ENCODE results near the gene TERT. TPM values are rescaled to one million over a fixed set of nuclear protein-coding genes. Genes with fewer than 3 reads are reported as not detected.
"Not testable (repeated sequence)": the region's sequence is repeated elsewhere in the genome, so short reads cannot be mapped to it uniquely, and the experiment has no call there.

The TERT gene
- total RNA-seq, 2 donors from 2014 or later: 0.72 to 13.7 TPM

DNA sequence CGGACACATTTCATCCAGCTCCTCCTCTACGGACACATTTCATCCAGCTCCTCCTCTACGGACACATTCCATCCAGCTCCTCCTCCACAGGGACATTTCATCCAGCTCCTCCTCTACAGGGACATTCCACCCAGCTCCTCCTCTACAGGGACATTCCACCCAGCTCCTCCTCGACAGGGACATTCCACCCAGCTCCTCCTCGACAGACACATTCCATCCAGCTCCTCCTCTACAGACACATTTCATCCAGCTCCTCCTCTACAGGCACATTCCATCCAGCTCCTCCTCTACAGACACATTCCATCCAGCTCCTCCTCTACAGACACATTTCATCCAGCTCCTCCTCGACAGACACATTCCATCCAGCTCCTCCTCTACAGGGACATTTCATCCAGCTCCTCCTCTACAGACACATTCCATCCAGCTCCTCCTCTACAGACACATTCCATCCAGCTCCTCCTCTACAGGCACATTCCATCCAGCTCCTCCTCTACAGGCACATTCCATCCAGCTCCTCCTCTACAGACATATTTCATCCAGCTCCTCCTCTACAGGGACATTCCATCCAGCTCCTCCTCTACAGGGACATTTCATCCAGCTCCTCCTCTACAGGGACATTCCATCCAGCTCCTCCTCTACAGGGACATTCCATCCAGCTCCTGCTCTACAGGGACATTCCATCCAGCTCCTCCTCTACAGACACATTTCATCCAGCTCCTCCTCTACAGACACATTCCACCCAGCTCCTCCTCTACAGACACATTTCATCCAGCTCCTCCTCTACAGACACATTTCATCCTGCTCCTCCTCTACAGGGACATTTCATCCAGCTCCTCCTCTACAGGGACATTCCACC, 32.3 kb upstream of the TERT start:
- DNase-seq; H3K27me3 ChIP-seq; intact Hi-C loops (cut with DNase I); H3K9me3 ChIP-seq; H3K4me3 ChIP-seq; H3K9ac ChIP-seq (ENCODE audit: low read depth in 2 of 2, low read length in 2 of 2); H3K36me3 ChIP-seq; H3K4me1 ChIP-seq; H3K27ac ChIP-seq: not testable (repeated sequence)

DNA sequence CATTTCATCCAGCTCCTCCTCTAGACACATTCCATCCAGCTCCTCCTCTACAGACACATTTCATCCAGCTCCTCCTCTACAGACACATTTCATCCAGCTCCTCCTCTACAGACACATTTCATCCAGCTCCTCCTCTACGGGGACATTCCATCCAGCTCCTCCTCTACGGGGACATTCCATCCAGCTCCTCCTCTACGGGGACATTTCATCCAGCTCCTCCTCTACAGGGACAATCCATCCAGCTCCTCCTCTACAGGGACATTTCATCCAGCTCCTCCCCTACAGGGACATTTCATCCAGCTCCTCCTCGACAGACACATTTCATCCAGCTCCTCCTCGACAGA, 31.6 kb upstream of the TERT start:
- H3K9me3 ChIP-seq; H3K4me1 ChIP-seq; intact Hi-C loops (cut with DNase I); H3K9ac ChIP-seq (ENCODE audit: low read depth in 2 of 2, low read length in 2 of 2); H3K27me3 ChIP-seq; H3K4me3 ChIP-seq; DNase-seq; H3K27ac ChIP-seq; H3K36me3 ChIP-seq: not testable (repeated sequence)

DNA sequence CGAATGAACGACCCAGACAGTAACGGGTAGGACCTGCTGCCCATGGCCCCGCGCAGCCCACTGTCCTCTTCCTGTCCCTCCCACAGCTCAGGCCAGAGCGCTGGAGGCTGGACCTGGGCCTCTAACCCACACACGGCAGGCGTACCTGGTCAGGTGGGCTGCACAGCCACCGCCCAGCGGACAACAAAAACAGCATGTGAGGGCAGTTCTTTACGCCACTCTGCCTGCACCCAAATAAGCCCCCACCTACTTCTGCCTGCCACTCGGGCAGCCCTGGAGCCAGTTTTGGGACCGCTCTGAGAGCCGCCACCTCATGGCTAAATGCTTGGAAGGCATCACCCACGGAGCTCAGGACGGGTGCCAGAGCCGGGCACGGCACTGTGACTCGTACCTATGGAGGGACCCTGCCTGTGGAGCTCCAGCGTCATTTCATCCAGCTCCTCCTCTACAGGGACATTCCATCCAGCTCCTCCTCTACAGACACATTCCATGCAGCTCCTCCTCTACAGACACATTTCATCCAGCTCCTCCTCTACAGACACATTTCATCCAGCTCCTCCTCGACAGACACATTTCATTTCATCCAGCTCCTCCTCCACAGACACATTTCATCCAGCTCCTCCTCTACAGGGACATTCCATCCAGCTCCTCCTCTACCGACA, 31.1 kb upstream of the TERT start:
- intact Hi-C loops (cut with DNase I): no loop called here
- H3K4me3 ChIP-seq: no peak overlapping the region
- no peaks in the 10 kb centered on the region for H3K4me1 ChIP-seq
- TF ChIP-seq, protein P1, sequence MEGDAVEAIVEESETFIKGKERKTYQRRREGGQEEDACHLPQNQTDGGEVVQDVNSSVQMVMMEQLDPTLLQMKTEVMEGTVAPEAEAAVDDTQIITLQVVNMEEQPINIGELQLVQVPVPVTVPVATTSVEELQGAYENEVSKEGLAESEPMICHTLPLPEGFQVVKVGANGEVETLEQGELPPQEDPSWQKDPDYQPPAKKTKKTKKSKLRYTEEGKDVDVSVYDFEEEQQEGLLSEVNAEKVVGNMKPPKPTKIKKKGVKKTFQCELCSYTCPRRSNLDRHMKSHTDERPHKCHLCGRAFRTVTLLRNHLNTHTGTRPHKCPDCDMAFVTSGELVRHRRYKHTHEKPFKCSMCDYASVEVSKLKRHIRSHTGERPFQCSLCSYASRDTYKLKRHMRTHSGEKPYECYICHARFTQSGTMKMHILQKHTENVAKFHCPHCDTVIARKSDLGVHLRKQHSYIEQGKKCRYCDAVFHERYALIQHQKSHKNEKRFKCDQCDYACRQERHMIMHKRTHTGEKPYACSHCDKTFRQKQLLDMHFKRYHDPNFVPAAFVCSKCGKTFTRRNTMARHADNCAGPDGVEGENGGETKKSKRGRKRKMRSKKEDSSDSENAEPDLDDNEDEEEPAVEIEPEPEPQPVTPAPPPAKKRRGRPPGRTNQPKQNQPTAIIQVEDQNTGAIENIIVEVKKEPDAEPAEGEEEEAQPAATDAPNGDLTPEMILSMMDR (IDR thresholded peaks at IDR 0.05): no peak
- no peak overlapping the region for H3K9ac ChIP-seq (ENCODE audit: low read depth in 2 of 2, low read length in 2 of 2)
- H3K27ac ChIP-seq: no peak overlapping the region
- H3K27me3 ChIP-seq: no peaks in the 10 kb centered on the region
- H3K9me3 ChIP-seq: no peaks in the 10 kb centered on the region
- no peaks in the 10 kb centered on the region for H3K36me3 ChIP-seq
- no peak for DNase-seq

DNA sequence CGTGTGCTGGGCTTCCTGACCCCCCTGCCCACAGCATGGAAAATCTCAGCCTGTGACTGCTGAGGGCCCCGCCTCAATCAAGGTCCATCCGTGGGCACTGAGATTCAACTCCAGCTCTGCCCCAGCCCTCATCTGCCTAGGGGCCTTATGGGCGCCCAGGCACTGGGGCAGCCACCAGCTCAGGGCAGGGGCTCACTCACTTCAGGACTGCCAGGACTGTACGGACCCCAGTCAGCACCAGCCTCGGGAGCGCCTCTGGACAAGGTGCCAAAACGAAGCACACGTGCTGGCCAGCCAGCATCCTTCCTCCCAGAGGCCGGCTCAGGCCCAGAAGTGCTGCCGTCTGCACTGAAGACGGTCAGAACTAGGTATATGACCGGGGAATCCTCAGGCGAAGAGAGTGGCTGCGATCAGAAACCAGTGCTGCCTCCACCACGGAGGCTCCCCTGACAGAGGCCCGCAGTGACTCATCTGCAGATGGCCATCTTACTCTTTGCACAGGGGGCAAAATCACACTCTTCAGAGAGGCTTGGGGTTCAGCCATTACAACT, 30.4 kb upstream of the TERT start:
- no peak overlapping the region for H3K4me3 ChIP-seq
- H3K9ac ChIP-seq (ENCODE audit: low read depth in 2 of 2, low read length in 2 of 2): no peak overlapping the region
- no peak overlapping the region for H3K27ac ChIP-seq
- no peaks in the 10 kb centered on the region for H3K27me3 ChIP-seq
- no peaks in the 10 kb centered on the region for H3K36me3 ChIP-seq
- no peaks in the 10 kb centered on the region for H3K9me3 ChIP-seq
- no peaks in the 10 kb centered on the region for H3K4me1 ChIP-seq
- TF ChIP-seq, protein P1 (IDR thresholded peaks at IDR 0.05): no peak
- no peak for DNase-seq
- intact Hi-C loops (cut with DNase I): no loop called here

DNA sequence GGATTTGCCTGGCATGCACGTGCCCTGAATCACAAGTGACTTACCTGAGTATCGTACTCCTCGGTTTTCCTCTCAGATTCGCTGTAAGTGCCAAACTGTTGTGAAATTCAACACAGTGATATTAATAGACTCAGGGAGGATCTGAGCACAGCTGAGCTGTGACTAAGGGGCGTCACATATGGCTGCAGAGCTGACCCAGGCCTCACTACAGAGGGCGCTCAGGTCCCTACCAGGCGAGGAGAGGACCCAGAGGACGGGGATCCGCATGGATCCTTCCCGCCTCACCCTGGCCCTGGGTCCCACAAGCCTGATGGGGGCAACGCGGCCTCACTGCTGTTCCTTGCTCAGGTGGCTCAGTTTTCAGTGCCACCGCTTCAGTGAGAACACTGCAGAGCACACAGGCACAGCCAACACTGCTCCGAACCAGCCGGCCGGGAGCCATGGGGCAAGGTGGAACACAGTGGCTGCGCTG, 29.9 kb upstream of the TERT start:
- TF ChIP-seq, protein P1 (IDR thresholded peaks at IDR 0.05): no peak

DNA sequence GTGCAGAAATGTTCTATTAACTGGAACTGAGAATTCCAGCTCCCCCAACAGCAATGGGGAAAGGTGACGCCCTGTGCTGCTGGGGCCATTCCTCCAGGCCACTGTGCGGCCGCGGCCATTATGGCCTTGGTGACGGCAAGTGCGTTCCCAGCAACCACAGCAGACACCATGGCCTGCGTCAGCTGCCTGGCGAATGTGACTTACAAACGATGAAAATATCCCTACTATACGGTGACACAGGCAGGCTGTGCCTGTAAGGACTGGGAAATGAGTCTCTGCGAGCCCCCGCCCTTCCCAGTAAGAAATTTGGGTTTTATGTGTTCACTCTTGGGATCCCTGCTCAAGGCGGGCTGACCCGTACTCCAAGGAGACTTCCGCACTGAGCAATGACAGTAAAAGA, 29.4 kb upstream of the TERT start:
- Histone ChIP-seq H3K4me3 (no peak overlapping the region), H3K36me3 (no peaks in the 10 kb centered on the region), H3K9me3 (no peaks in the 10 kb centered on the region), H3K4me1 (no peaks in the 10 kb centered on the region), H3K27me3 (no peaks in the 10 kb centered on the region), H3K9ac (ENCODE audit: low read depth in 2 of 2, low read length in 2 of 2) (no peak overlapping the region), H3K27ac (no peak overlapping the region)
- intact Hi-C loops (cut with DNase I): no loop called here
- TF ChIP-seq, protein P1 (IDR thresholded peaks at IDR 0.05): no peak
- DNase-seq: no peak

More for the DNA sequence above, 29.9 kb upstream of the TERT start:
- DNase-seq: no peak
- H3K4me1 ChIP-seq: no peaks in the 10 kb centered on the region
- H3K4me3 ChIP-seq: no peak overlapping the region
- no peaks in the 10 kb centered on the region for H3K27me3 ChIP-seq
- no peaks in the 10 kb centered on the region for H3K9me3 ChIP-seq
- H3K36me3 ChIP-seq: no peaks in the 10 kb centered on the region
- intact Hi-C loops (cut with DNase I): no loop called here
- no peak overlapping the region for H3K27ac ChIP-seq
- H3K9ac ChIP-seq (ENCODE audit: low read depth in 2 of 2, low read length in 2 of 2): no peak overlapping the region
